Endothelial cell of umbilical vein (primary cell): ENCODE data around the gene ABCG4. TPM values are rescaled to one million over a fixed set of nuclear protein-coding genes. Genes with fewer than 3 reads are reported as not detected.
A peak's percentile ranks its signal among the peaks of the same experiment; 100 is the strongest.

ENCODE experiments used
- Bru-seq: library from RNA; stranded (reverse); fragments of 400-500 nt; gene quantifications from one replicate; lab custom pipeline; 2021; lab: Mats Ljungman, UMichigan
- BruChase-seq, 2 experiments: library from RNA; stranded (reverse); fragments of 400-500 nt; gene quantifications; one replicate each; lab custom pipeline; 2021; lab: Mats Ljungman, UMichigan
- BruUV-seq: library from RNA; stranded (reverse); fragments of 400-500 nt; replicated peaks from 2 replicates; lab custom pipeline; 2021; lab: Mats Ljungman, UMichigan
- CTCF ChIA-PET: fragments of 300-600, 350-600 bp; sonication (Branson Sonifier 250); formaldehyde crosslinking; loops from one replicate; lab custom pipeline; 2021; ENCODE audit warnings: antibody characterized with exemption, inconsistent platforms; lab: Charles Lee
- POLR2A ChIA-PET: fragments of 300-600, 350-600 bp; sonication (Branson Sonifier 250); formaldehyde crosslinking; loops from one replicate; lab custom pipeline; 2021; ENCODE audit warnings: antibody characterized with exemption, inconsistent platforms; lab: Charles Lee
- DNase-seq: peaks from one replicate; pipeline ENCODE4 v3.0.0-alpha.2; 2011; ENCODE audit warnings: low read depth, low spot score
- FAIRE-seq: peaks from 2 replicates; lab custom pipeline; 2011; peaks lifted over from hg19 to GRCh38; lab: Jason Lieb, UNC
- H2AFZ ChIP-seq: 2 replicates; pipeline ENCODE4 v1.6.0; 2012; ENCODE audit warnings: low read depth, low read length, control low read depth, inconsistent platforms
- H3K27ac ChIP-seq: 2 replicates; pipeline ENCODE4 v1.5.1; 2011; ENCODE audit warnings: low read depth, mild to moderate bottlenecking, control low read depth, low read length, moderate library complexity; ENCODE audit not compliant: insufficient read depth
- H3K27me3 ChIP-seq, 2 experiments: 2 replicates each; pipeline versions ENCODE4 v1.6.0 to v1.6.1; 2011; ENCODE audit warnings: low read length in 2 of 2, mixed read lengths in 1 of 2; ENCODE audit not compliant: control insufficient read depth in 2 of 2, insufficient read depth in 2 of 2
- H3K36me3 ChIP-seq, 2 experiments: 2 replicates in 1 of 2; 3 replicates in 1 of 2; pipeline ENCODE4 v1.5.1; 2011; ENCODE audit warnings: low read length in 2 of 2, mild to moderate bottlenecking in 1 of 2, moderate library complexity in 1 of 2; ENCODE audit not compliant: control insufficient read depth in 2 of 2, insufficient read depth in 2 of 2; ENCODE audit errors: extremely low read depth in 1 of 2
- H3K4me1 ChIP-seq: 3 replicates; pipeline ENCODE4 v1.5.1; 2011; ENCODE audit warnings: mild to moderate bottlenecking, low read length; ENCODE audit not compliant: control insufficient read depth, insufficient read depth; ENCODE audit errors: extremely low read depth
- H3K4me2 ChIP-seq: 2 replicates; pipeline ENCODE4 v1.6.1; 2011; ENCODE audit warnings: low read length, control low read depth, mixed read lengths; ENCODE audit not compliant: insufficient read depth
- H3K4me3 ChIP-seq, 3 experiments: fragments of 200-600 bp in 1 of 3; sonication (generic), shearing (Covaris generic) in 1 of 3; replicated peaks in 1 of 3; 2 replicates each; pipeline ENCODE4 v1.5.1; 2011 to 2016; ENCODE audit warnings: control low read depth in 3 of 3, low read length in 3 of 3, mild to moderate bottlenecking in 2 of 3, inconsistent platforms in 1 of 3, low read depth in 1 of 3, moderate library complexity in 1 of 3; ENCODE audit not compliant: insufficient read depth in 1 of 3
- H3K79me2 ChIP-seq: 2 replicates; pipeline ENCODE4 v1.6.0; 2012; ENCODE audit warnings: low read length, inconsistent platforms; ENCODE audit not compliant: control insufficient read depth, insufficient read depth
- H3K9ac ChIP-seq: replicated peaks from 2 replicates; pipeline ENCODE3; 2011; ENCODE audit warnings: low read length, control low read depth; ENCODE audit not compliant: insufficient read depth; ENCODE audit errors: extremely low read depth
- H3K9me1 ChIP-seq: replicated peaks from 3 replicates; pipeline ENCODE4 v1.6.0; 2011; ENCODE audit warnings: mild to moderate bottlenecking, low read length; ENCODE audit not compliant: control insufficient read depth, insufficient read depth; ENCODE audit errors: extremely low read depth
- H3K9me3 ChIP-seq: replicated peaks from 2 replicates; pipeline ENCODE4 v1.5.1; 2012; ENCODE audit warnings: low read length, inconsistent platforms; ENCODE audit not compliant: control insufficient read depth, insufficient read depth
- H4K20me1 ChIP-seq: replicated peaks from 2 replicates; pipeline ENCODE3; 2011; ENCODE audit warnings: mild to moderate bottlenecking, low read length; ENCODE audit not compliant: control insufficient read depth, insufficient read depth; ENCODE audit errors: extremely low read depth
- CTCF ChIP-seq, 2 donors: IDR thresholded peaks; 1 replicate in 1 of 2; 2 replicates in 1 of 2; pipeline ENCODE4 v1.5.1; 2011; ENCODE audit warnings: low read length in 2 of 2, mild to moderate bottlenecking in 2 of 2, moderate library complexity in 2 of 2, control low read depth in 1 of 2, inconsistent platforms in 1 of 2, low read depth in 1 of 2; ENCODE audit not compliant: insufficient read depth in 1 of 2; ENCODE audit errors: extremely low read depth in 1 of 2
- EZH2 ChIP-seq: IDR thresholded peaks from 2 replicates; pipeline ENCODE4 v1.6.1; 2012; ENCODE audit warnings: borderline replicate concordance, low read depth, mild to moderate bottlenecking, moderate library complexity, low read length, inconsistent platforms; ENCODE audit not compliant: severe bottlenecking
- FOS ChIP-seq: IDR thresholded peaks from 2 replicates; pipeline ENCODE4 v1.6.1; 2011; ENCODE audit warnings: mild to moderate bottlenecking, low read length, moderate library complexity, borderline replicate concordance; ENCODE audit not compliant: insufficient read depth
- GATA2 ChIP-seq: IDR thresholded peaks from 2 replicates; pipeline ENCODE4 v1.7.0; 2011; ENCODE audit warnings: low read depth, mild to moderate bottlenecking, moderate library complexity, mixed read lengths, low read length; ENCODE audit not compliant: insufficient read length, insufficient read depth
- JUN ChIP-seq: IDR thresholded peaks from 2 replicates; pipeline ENCODE4 v1.6.1; 2011; ENCODE audit warnings: borderline replicate concordance, low read depth; ENCODE audit not compliant: insufficient read length, insufficient read depth
- MAX ChIP-seq: IDR thresholded peaks from 2 replicates; pipeline ENCODE4 v1.6.1; 2011; ENCODE audit not compliant: insufficient read depth, insufficient read length
- MYC ChIP-seq: IDR thresholded peaks from one replicate; pipeline ENCODE4 v1.6.1; 2011; ENCODE audit warnings: mild to moderate bottlenecking, low read depth, low read length
- POLR2AphosphoS5 ChIP-seq: IDR thresholded peaks from 2 replicates; pipeline ENCODE4 v1.6.1; 2012; ENCODE audit warnings: low read depth, mild to moderate bottlenecking, control low read depth, low read length, moderate library complexity; ENCODE audit not compliant: insufficient read depth
- dilution Hi-C: fragments of 300-500 bp; cut with MboI; formaldehyde crosslinking; loops from one replicate; pipeline ENCODE4 v1.15.0; 2019; ENCODE audit warnings: low sequenced_read_pairs; ENCODE audit not compliant: extremely low pct_ligation_motif_present
- intact Hi-C: fragments of 100-400 bp; cut with micrococcal nuclease; formaldehyde crosslinking; loops from one replicate; pipeline ENCODE4 v1.10.0; 2022
- long read RNA-seq: library from polyadenylated mRNA; stranded (forward); transcript quantifications from one replicate; pipeline ENCODE4 v2.0.0, GENCODE V29; 2021
- polyA minus RNA-seq, 3 experiments: library from RNA; depleted of rRNA, polyadenylated mRNA; stranded (reverse); fragments of >200 nt; gene quantifications; 1 replicate in 1 of 3; 2 replicates in 2 of 3; pipeline ENCODE4 v1.2.3, GENCODE V29; 2011
- polyA plus RNA-seq, 4 experiments: library from polyadenylated mRNA; depleted of rRNA in 3 of 4; stranded (reverse) in 3 of 4; unstranded in 1 of 4; fragments of >200 nt; gene quantifications; 2 replicates each; pipeline versions ENCODE4 v1.2.1 to v1.2.3, GENCODE V29; 2011 to 2012; ENCODE audit warnings: missing spikeins in 1 of 4
- total RNA-seq: library from RNA; stranded (reverse); gene quantifications from 2 replicates; pipeline ENCODE4 v1.2.3, GENCODE V29; 2021

The ABCG4 gene
- 0.67 and 1.7 TPM in 2 replicates for total RNA-seq
- polyA plus RNA-seq: 1.0 TPM in 2 replicates
- polyA plus RNA-seq (2011; cell fraction: cytosol; rRNA removed): 0.35 and 0.47 TPM in 2 replicates
- polyA plus RNA-seq (2011; cell fraction: nucleus; rRNA removed): 2.9 and 3.7 TPM in 2 replicates
- 0.64 and 1.2 TPM in 2 replicates for polyA plus RNA-seq (2012)
- polyA minus RNA-seq: 1.5 TPM in 2 replicates
- polyA minus RNA-seq (2011; cell fraction: cytosol; rRNA and poly(A)+ RNA removed): not detected
- polyA minus RNA-seq (2011; cell fraction: nucleus; rRNA and poly(A)+ RNA removed): 1.3 TPM in 2 replicates
- Bru-seq, nascent RNA: percentile 23 among the genes with signal in this experiment
- BruChase-seq, experiment 1, labeled RNA remaining after a 6-hour chase: percentile 16 among the genes with signal in this experiment
- BruChase-seq, experiment 2, labeled RNA remaining after a 2-hour chase: percentile 19 among the genes with signal in this experiment
- long read RNA-seq: 0 reads

GRCh38 chr11:119149018-119149785 is at the start of gene ABCG4:
ABCG4 (plus strand) TSS chr11:119149052; CDS start chr11:119149966, 914 bp downstream.
- Histone ChIP-seq H3K36me3 (no peaks in the 10 kb centered on the region), H3K27me3 (peaks cover 2 to 3% of the 10 kb centered on the region in 2 experiments), H3K79me2 (no peaks in the 10 kb centered on the region), H4K20me1 (no peaks in the 10 kb centered on the region), H3K4me2 (peak within 1 kb of the TSS; percentile 2), H3K9ac (no peak within 1 kb of the TSS), H3K4me3 (peak within 1 kb of the TSS; percentile 1 to 48 (median 3)), H3K9me1 (no peaks in the 10 kb centered on the region), H3K4me1 (peaks cover 4% of the 10 kb centered on the region), H2AFZ (peak within 1 kb of the TSS; percentile 80), H3K27ac (no peak within 1 kb of the TSS), H3K9me3 (no peaks in the 10 kb centered on the region)
- no peak for FAIRE-seq
- BruUV-seq: no TSS peak
- CTCF ChIA-PET: interaction anchor here (0.6 to 2.2 kb wide), 7 partner anchors 8 to 191 kb away, joined by 3 to 10 read pairs (median 4); partner anchors contain the start of gene C1QTNF5
- TF ChIP-seq MAX (no peak), FOS (no peak), MYC (no peak), EZH2 (no peak), JUN (no peak), CTCF (IDR thresholded peaks at IDR 0.05; ENCODE audit: extremely low read depth in 1 of 2, insufficient read depth in 1 of 2, low read depth in 1 of 2, low read length in 2 of 2) (no peak), GATA2 (no peak), POLR2AphosphoS5 (no peak)
- dilution Hi-C loops: no loop called here
- POLR2A ChIA-PET: no interaction called here
- no peak for DNase-seq
- intact Hi-C loops: loop anchor here (2.0 kb wide), 1 partner anchor 20 kb away; the partner anchor contains the start of gene NLRX1
